ENCODE measurements around the gene SPRYD7.
"Not testable (repeated sequence)": the region's sequence is repeated elsewhere in the genome, so short reads cannot be mapped to it uniquely, and the experiment has no call there.

Gene SPRYD7

GRCh38 chr13:49932066-49932465 lies 4.1 kb downstream of the SPRYD7 start:
- DNase-seq, result no peak

- no peak for DNase-seq
Observed at GRCh38 chr13:49927755-49928154, 8.4 kb downstream of the SPRYD7 start.

GRCh38 chr13:49925881-49926418 lies 10.2 kb downstream of the SPRYD7 start:
- DNase-seq, result no peak

- no peak for DNase-seq
Observed at GRCh38 chr13:49922301-49922700, 13.8 kb downstream of the SPRYD7 start.

GRCh38 chr13:49920969-49921368 lies 15.2 kb downstream of the SPRYD7 start:
- DNase-seq, result not testable (repeated sequence)

- DNase-seq, result not testable (repeated sequence)
Observed at GRCh38 chr13:49918106-49918505, 18.0 kb downstream of the SPRYD7 start.

DNA sequence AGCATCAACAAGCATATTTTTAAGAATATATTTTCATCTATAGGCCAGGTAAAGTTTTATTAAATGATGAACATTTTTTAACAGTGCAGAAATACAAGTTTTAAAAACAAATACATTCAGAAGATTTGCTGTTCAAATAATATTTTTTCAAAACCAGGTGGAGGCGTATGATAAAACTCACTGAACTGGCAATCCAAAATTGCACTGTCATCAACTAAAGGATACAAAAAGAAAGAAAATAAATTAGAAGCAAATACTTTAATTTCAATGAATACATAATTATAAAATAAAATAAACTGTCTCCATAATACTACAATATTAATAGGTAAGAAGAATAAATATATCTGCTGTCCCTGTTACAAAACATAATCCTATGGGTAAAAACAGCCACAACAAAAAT lies 21.2 kb downstream of the SPRYD7 start:
- DNase-seq, result no peak

DNA sequence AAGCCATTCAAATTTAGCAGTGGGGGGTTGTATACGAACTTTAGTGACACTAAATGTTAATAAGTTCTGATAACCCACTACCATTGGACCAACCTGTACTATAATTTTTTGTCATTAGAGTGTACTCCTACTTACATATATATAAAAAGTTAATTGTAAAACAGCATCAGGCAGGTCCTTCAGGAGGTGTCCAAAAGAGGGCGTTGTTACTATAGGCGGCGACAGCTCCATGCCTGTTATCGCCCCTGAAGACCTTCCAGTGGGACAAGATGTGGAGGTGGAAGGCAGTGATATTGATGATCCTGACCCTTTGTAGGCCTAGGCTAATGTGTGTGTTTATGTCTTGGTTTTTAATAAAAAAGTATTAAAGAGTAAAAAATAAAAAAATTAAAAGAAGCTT lies 27.5 kb downstream of the SPRYD7 start:
- DNase-seq, result no peak

DNA sequence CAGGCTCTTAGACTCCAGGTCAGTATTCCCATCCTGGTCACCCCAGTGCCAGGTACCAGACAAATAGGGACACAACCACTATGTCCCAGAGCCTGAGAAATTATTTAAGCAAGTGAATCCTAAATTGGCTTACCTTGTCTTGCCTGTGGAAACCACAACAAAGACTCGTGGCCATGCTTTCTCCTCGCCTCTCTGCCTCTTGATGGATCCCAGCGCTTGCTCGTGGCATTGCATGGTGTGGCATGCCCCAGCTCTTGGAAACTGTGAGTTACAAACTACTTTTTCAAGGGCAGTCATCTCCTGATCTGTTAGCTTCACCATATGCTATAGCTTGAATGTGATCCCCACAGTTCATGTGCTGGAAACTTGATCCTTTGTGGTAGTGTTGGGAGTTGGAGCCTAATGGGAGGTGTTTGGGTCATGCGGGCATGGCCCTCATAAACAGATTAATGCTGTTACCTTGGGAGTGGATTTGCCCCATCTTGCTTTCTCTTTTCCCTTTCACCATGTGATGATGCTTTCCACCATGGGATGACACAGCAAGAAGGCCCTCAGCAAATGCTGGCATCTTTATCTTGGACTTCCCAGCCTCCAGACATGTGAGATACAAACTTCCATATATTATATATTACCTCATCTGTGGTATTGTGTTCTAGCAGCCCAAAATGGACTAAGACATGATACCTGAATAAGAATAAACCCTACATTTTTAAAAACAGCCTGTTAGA lies 31.2 kb downstream of the SPRYD7 start:
- DNase-seq, result no peak

GRCh38 chr13:49898792-49899191 lies 37.3 kb downstream of the SPRYD7 start:
- no peak for DNase-seq

DNA sequence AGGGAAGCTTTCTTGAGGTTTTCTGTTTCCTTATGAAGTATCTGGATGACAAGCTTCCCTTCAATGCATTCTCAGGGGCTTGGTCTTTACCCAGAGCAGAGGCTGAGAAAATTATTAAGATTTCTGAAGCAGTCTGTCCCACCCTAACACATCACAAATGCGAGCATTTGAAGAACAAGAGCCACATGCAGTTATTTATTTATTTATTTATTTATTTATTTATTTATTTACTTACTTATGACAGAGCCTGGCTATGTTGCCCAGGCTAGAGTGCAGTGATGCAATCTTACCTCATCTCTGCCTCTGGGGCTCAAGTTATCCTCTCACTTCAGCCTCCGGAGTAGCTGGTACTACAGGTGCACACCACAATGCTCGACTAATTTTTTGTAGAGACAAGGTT lies 38.4 kb downstream of the SPRYD7 start:
- no peak for DNase-seq

- no peak for DNase-seq
Observed at GRCh38 chr13:49895826-49896225, 40.3 kb downstream of the SPRYD7 start.

GRCh38 chr13:49893591-49893990 lies 42.5 kb downstream of the SPRYD7 start:
- DNase-seq, result no peak

DNA sequence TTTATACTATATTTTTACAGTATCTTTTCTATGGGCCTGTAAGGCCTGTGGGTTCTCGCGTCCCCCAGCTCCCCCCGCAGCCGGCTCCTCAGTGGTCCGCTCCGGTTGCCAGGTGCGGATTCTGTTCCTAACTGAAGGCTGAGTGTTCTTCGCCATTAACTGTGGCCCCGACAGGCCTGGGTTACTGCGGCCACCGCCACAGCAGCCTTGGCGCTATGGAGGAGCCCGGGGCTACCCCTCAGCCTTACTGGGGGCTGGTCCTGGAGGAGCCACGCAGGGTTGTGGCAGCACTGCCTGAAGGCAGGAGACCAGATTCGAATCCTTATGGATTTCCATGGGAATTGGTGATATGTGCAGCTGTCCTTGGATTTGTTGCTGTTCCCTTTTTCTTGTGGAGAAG lies 45.8 kb downstream of the SPRYD7 start:
- DNase-seq, result no peak

GRCh38 chr13:49878682-49879081 lies 57.5 kb downstream of the SPRYD7 start:
- DNase-seq, result no peak

DNA sequence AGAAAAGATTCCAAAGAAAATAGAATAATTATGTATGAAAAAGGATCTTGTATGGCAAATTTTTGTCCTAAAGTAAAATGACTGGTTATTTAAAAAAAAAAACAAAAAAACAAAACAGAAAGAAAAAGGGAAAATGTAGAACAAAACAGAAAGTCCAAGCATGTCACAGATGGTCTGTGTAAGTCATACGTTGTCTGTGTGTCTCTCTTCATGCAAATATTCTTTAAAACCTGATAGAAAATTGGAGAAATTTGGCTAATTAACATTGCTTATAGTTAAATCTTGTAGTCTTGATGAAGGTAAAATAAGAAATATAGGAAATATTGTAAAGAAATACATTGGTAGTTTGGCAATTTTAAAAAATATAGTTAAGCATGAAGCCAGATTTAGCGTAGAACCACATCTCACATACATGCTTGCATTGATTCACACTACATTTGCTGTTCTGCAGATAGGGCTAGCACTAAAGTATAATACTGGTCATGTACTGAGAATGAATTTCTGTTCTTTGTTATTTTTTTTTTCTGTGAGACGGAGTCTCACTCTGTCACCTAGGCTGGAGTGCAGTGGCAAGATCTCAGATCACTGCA lies 58.4 kb downstream of the SPRYD7 start:
- no peak for DNase-seq

DNA sequence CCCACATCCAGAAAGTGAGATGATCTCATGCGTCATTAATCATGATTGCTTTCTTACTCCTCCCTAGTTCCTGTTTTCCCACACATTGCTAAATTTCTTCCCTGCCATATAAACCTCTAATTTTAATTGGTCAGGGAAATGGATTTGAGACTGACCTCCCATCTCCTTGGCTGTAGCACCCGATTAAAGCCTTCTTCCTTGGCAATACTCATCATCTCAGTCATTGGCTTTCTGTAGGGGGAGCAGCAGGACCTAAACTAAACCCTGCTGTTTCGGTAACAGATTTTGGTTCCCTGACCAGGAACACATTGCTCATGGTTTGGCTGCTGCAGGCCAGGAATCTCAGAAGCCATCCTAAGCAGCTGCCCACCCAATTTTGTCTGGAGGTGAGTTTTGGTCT lies 61.7 kb downstream of the SPRYD7 start:
- no peak for DNase-seq

GRCh38 chr13:49869519-49869918 lies 66.6 kb downstream of the SPRYD7 start:
- no peak for DNase-seq

- no peak for DNase-seq
Observed at GRCh38 chr13:49867834-49868233, 68.3 kb downstream of the SPRYD7 start.

DNA sequence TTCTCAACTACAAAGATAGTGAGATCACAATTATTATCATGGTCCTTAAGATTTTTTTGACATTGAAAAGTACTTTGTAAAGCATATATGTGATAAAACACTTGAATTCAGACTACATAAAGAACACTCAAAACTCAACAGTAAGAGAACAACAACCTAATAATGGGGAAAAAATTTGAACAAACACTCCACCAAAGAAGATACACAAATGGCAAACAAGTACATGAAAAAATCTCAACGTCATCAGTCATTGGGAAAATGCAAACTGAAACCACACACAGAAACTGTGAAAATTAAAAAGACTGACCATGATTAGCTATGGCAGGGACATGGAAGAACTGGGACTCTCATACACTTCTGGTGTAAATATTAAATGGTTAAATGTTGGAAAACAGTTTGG lies 70.9 kb downstream of the SPRYD7 start:
- no peak for DNase-seq

DNA sequence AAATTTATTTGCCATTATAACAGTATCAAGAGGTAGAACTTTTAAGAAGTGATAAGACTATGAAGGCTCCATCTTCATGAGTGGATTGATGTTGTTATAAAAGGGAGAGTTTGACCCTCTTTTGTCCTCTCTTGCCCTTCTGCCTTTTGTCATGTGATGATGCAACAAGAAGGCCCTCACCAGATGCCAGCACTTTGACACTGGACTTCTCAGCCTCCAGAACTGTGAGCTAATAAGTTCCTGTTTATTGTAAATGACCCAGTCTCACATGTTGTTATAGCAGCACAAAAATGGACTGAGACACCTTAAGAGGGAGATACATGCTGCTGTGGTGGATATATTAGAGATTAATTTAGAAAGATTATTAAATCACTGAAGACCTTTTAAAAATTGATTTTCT lies 71.6 kb downstream of the SPRYD7 start:
- DNase-seq, result no peak

Measured in DMS79 (cell line).